GM13977 (cell line): ENCODE measurements around the gene PCDHA8.
"Not testable (repeated sequence)": the region's sequence is repeated elsewhere in the genome, so short reads cannot be mapped to it uniquely, and the experiment has no call there.

Experiments used
- DNase-seq: peaks from one replicate; pipeline ENCODE4 v3.0.0; 2012; ENCODE audit warnings: low spot score
- CTCF ChIP-seq: IDR thresholded peaks from 2 replicates; pipeline ENCODE4 v1.5.1; 2012; ENCODE audit warnings: mild to moderate bottlenecking, control low read depth; ENCODE audit not compliant: insufficient read depth; ENCODE audit errors: extremely low read depth, missing control alignments
- in situ Hi-C: fragments of 300-500 bp; cut with MboI; formaldehyde crosslinking; loops from one replicate; pipeline ENCODE4 v1.12.0; 2022; ENCODE audit warnings: low sequenced_read_pairs, low pct_unique_long_range_greater_than_20kb, mixed read lengths, inconsistent platforms; ENCODE audit not compliant: unreplicated experiment

The PCDHA8 gene, protein sequence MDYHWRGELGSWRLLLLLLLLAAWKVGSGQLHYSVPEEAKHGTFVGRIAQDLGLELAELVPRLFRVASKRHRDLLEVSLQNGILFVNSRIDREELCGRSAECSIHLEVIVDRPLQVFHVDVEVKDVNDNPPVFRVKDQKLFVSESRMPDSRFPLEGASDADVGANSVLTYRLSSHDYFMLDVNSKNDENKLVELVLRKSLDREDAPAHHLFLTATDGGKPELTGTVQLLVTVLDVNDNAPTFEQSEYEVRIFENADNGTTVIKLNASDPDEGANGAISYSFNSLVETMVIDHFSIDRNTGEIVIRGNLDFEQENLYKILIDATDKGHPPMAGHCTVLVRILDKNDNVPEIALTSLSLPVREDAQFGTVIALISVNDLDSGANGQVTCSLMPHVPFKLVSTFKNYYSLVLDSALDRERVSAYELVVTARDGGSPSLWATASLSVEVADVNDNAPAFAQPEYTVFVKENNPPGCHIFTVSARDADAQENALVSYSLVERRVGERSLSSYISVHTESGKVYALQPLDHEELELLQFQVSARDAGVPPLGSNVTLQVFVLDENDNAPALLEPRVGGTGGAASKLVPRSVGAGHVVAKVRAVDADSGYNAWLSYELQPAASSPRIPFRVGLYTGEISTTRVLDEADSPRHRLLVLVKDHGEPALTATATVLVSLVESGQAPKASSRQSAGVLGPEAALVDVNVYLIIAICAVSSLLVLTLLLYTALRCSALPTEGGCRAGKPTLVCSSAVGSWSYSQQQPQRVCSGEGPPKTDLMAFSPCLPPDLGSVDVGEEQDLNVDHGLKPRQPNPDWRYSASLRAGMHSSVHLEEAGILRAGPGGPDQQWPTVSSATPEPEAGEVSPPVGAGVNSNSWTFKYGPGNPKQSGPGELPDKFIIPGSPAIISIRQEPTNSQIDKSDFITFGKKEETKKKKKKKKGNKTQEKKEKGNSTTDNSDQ

GRCh38 chr5:140840978-140841962 lies at the start of gene PCDHA8:
Gene PCDHA8 (plus strand): TSS chr5:140841187. CDS start chr5:140841322, 135 bp downstream.
- in situ Hi-C loops: no loop called here
- TF ChIP-seq CTCF: peak; percentile 7

DNA sequence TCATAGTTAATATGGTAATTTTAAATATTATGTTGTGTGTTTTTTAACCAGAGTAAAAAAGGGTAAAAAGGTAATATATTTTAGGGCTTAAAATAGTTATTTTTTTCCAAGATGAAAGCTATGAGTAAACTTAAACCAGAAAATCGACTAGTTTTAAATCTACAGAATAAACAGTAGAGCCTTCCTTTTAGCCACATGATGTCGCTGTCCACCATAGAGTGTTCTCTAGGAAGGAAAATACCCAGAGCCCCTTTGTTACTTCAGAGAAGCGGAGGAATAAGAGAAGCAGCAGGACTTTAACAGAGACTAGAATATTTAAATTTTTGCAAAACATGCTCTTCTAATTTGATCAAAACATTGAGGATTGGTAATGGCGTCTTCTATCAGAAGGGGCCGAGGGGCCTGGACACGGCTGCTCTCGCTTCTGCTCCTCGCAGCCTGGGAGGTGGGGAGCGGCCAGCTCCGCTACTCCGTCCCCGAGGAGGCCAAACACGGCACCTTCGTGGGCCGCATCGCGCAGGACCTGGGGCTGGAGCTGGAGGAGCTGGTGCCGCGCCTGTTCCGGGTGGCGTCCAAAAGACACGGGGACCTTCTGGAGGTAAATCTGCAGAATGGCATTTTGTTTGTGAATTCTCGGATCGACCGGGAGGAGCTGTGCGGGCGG lies 46.3 kb upstream of the PCDHA8 start, which contains the start of gene PCDHA2:
Gene PCDHA2, plus strand, starts transcription at position 258 of the 664 bp plus-strand sequence.
- no peak for DNase-seq
- in situ Hi-C loops: no loop called here
- TF ChIP-seq CTCF: no peak

More at GRCh38 chr5:140840978-140841962, at the start of gene PCDHA8:
- DNase-seq: no peak

DNA sequence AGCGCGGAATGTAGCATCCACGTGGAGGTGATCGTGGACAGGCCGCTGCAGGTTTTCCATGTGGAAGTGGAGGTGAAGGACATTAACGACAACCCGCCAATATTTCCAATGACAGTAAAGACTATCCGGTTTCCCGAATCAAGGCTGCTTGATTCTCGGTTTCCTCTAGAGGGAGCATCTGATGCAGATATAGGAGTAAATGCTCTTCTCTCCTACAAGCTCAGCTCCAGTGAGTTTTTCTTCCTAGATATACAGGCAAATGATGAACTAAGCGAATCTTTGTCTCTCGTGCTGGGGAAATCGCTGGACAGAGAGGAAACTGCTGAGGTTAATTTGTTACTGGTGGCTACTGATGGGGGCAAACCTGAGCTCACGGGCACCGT lies 45.7 kb upstream of the PCDHA8 start:
- in situ Hi-C loops: no loop called here
- TF ChIP-seq CTCF: no peak
- DNase-seq: no peak

DNA sequence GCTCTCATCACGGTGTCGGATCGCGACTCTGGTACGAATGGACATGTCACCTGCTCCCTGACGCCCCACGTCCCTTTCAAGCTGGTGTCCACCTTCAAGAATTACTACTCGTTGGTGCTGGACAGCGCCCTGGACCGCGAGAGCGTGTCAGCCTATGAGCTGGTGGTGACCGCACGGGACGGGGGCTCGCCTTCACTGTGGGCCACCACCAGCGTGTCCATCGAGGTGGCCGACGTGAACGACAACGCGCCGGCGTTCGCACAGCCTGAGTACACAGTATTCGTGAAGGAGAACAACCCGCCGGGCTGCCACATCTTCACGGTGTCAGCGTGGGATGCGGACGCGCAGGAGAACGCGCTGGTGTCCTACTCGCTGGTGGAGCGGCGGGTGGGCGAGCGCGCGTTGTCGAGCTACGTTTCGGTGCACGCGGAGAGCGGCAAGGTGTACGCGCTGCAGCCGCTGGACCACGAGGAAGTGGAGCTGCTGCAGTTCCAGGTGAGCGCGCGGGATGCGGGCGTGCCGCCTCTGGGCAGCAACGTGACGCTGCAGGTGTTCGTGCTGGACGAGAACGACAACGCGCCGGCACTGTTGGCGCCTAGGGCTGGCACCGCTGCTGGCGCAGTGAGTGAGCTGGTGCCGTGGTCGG lies 44.8 kb upstream of the PCDHA8 start:
- DNase-seq, in situ Hi-C loops: not testable (repeated sequence)

DNA sequence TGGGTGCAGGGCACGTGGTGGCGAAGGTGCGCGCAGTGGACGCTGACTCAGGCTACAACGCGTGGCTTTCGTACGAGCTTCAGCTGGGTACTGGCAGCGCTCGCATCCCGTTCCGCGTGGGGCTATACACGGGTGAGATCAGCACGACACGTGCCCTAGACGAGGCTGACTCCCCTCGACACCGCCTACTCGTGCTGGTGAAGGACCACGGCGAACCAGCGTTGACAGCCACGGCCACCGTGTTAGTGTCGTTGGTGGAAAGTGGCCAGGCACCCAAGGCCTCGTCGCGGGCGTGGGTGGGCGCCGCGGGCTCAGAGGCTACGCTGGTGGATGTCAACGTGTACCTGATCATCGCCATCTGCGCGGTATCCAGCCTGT lies 44.3 kb upstream of the PCDHA8 start:
- no peak for TF ChIP-seq CTCF
- no peak for DNase-seq
- in situ Hi-C loops: no loop called here
